HG03066 (cell line): ENCODE data around the gene ZNF624.
"Not testable (repeated sequence)": the region's sequence is repeated elsewhere in the genome, so short reads cannot be mapped to it uniquely, and the experiment has no call there.

Experiments
- ATAC-seq: cut with Tn5 transposase; IDR thresholded peaks from one replicate; pipeline ENCODE4 v1.9.1; 2021; ENCODE audit warnings: low read depth; ENCODE audit not compliant: unreplicated experiment

Gene ZNF624

DNA sequence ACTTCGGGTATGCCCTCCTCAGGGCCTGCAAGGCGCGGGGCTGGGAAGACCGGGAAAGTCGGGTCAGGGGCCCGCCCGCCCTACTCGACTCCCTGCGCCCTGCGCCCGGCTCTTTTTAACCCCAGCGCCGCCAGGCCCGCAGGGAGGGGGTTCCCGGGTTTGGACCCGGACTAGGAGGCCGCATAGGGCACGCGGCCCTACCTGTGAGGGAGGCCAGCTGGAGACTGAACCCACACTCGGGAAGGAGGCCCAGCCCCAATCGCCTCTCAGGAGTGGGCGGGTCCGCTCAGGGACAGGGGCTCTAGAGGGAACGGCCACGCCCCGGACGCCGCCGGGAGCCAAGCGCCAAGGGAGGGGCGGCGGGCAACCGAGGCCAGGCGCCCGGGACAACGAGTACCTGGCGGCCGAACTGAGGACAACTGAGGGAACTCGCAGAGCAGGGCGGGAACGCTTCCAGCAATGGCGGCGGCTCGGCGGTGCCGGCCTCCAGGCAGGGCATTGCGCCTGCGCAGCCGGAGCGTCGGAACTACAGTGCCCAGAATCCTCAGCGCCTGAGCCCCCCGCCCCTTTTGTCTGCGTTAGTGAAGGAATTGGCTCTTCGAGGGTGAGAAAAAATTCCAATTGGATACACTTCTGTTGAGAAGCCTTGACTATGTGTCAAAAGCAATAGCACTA lies at the start of gene ZNF624:
TSS of gene ZNF624 (minus strand) at position 484 of the 675 bp plus-strand sequence.
- ATAC-seq, result peak; percentile 84

DNA sequence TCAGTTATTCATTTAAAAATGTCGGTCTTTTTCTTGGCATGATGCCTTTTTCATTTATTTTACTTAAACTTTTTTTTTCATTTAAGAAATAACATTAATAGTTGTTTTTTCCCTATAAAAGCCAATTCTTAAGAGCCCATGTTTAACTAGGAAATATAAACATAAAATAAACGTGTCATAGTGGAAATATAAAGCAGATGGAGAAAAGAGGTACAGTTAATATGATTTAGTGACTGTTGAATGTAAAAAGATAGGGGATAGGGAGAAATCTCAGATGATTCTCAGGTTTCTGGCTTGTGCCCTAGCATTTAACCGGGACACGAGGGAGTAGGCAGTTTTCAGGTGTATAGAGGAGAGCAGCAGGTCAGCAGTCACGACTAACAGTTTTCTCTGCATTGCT lies 44.0 kb upstream of the ZNF624 start:
- not testable (repeated sequence) for ATAC-seq

DNA sequence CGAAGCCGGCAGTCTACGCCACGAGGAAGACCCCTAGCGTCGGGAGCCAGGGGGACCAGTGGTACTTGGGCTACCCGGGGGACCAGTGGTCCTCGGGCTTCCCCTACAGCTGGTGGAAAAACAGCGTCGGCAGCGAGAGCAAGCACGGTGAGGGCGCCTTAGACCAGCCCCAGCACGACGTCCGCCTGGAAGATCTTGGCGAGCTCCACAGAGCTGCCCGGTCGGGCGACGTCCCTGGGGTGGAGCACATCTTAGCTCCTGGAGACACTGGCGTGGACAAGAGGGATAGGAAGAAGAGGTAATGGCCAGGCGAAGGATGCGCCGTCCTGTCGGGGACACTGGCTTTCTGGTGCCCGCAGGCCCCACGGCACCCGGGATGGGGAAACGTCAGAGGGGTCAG lies 36.8 kb upstream of the ZNF624 start:
- ATAC-seq, result not testable (repeated sequence)

DNA sequence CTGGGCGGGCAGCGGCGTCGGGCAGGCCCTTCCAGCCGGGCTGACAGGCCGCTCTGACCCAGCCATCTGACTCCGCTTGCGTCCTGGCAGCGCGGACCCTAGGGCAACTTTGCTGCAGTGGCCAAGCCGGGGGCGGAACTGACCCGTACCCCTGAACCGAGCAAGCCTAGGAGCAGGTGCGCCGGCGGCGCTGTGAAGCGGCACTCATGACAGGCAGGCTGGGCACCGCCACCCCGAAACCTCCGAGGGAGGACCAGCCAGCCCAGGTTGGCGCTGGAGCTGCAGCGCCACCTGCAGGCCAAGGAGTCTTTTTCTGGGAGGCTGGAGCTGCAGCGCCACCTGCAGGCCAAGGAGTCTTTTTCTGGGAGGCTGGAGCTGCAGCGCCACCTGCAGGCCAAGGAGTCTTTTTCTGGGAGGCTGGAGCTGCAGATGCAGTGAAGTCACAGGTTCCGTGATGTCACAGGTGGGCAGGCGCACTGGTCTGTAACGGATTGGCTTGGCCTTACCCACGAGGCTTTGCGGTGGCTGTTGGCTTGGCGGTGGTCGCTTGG lies 36.2 kb upstream of the ZNF624 start, which contains the start of gene CCDC144A:
TSS of gene CCDC144A (plus strand) at position 511 of the 551 bp plus-strand sequence. CDS start 160 bp downstream, outside the sequence.
- not testable (repeated sequence) for ATAC-seq

DNA sequence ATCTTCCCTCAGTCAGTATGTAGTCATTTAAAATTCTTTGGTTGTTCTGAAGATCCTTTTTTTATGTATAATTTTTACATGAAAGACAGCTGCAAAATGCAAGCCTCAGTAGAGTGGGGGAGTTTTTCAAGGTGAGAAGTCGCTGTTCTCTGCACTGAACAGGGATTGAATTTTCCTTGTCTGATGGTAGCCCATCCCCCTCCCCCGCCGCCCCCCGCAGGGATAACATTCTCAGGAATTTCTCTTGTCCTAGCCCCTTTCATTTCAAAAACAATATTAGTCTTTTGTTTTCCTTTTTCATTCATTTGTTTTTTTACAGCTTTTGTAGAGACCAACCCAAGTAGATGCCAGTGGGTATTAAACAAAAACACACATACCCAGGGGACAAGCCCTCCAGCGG lies 33.5 kb upstream of the ZNF624 start:
- not testable (repeated sequence) for ATAC-seq

DNA sequence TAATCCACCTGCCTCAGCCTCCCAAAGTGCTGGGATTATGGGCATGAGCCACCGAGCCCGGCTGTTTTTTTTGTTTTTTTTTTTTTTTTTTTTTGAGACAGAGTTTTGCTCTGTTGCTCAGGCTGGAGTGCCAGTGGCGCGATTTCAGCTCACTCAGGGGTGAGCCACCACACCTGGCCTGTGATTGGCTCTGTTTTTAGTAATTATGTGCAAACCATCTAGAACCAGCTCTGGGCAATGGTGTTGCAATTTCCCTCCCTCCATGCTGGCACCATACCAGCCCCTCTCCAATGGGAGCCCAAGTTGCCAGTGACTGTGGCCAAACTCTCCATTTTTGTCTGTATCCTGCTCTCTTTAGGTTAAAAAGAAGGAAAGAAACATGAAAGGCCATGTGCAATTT lies 32.4 kb upstream of the ZNF624 start:
- ATAC-seq, result not testable (repeated sequence)

DNA sequence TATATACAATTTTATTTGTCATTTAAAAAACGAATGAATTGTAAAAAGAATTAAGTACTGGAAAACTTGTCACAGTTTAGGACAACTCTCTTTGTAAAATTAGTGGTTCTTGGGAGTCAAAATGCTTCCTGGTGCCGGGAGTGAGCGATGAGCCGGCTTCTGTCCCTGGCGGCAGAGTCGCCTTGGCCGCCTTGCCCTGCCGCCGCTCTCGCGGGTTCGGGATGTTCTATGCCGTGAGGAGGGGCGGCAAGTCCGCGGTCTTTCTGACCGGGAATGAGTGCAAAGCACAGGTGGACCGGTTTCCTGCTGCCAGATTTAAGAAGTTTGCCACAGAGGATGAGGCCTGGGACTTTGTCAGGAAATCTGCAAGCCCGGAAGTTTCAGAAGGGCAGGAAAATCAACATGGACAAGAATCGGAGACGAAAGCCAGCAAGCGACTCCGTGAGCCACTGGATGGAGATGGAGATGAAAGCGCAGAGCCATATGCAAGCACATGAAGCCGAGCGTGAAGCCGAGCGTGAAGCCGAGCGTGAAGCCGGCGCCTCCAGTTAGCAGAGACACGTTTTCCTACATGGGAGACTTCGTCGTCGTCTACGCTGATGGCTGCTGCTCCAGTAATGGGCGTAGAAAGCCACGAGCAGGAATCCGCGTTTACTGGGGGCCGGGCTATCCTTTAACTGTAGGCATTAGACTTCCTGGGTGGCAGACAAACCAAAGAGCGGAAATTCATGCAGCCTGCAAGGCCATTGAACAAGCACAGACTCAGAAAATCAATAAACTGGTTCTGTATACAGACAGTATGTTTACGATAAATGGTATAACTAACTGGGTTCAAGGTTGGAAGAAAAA lies 29.9 kb upstream of the ZNF624 start:
- ATAC-seq, result not testable (repeated sequence)

DNA sequence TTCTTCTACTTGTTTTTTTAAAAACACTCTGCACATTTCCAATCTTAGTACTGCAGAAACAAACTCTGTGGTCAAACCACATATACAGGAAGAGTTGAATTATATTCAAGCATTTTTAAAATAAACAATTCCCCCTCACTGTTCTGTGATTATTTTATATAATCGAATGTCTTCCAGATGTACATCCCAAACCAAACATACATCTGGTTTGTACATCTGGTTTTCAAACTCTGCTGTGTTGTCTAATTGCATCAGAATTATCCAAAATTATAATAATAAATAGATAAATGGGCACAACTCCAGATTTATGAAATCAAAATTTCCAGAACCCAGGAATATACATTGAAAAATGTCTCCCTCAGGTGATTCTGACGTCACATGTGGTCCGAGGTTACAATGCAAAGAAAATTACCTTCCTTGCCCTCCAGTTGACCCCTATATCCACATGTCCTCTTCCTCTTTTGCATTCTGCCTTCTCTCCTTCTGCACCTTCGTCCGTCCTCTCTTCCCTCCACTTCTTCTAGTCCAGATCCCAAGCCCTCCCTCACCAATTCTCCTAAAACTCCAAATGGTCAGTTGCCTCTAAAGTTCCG lies 23.1 kb upstream of the ZNF624 start:
- ATAC-seq, result no peak

DNA sequence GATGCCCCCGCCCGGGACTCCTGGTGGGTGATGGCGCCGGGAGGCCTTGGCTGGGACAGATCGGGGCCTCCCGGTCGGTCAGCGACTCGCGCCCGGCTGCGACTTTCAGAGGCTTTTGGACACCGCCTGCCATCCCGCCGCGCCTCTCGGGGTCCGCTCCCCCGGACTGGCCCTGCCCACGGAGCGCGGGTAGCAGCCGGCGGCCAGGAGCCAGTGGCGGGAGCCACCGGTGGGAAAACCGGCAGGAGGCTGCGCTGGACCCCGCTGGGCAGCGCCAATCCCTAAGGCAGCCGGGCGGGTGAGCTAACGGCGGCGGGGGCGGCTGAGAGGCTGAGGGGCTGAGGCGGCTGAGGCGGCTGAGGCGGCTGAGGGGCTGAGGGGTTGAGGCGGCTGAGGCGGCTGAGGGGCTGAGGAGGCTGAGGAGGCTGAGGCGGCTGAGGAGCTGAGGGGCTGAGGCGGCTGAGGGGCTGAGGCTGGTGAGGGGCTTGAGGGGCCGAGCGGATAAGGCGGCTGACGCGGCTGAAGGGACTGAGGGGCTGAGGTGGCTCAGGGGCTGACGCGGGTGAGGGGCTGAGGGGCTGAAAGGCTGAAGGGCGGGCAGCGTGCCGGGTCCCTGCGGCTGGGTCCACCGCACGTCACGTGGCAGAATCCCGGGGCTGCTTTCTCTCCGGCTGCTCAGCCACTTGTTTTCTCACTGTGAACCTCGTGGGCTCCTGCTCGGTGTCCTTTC lies 13.4 kb upstream of the ZNF624 start:
- not testable (repeated sequence) for ATAC-seq

DNA sequence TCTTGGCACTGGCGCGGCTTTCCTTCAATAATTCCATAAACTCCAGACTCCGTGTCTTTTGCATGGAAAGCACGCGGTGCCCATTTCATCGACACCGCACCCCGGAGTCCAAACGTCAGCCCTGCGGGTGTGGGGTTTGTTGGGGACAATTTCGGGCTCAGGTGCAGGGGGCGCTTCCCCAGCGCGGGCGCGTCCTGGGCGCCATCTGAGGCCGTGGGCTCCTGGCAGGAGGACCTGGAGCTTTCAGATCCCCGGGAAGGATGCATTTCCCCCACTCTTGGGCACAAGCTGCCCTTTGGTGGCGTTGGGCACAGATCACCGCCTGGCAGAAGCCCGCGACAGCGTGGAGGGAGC lies 12.9 kb upstream of the ZNF624 start:
- ATAC-seq, result not testable (repeated sequence)

DNA sequence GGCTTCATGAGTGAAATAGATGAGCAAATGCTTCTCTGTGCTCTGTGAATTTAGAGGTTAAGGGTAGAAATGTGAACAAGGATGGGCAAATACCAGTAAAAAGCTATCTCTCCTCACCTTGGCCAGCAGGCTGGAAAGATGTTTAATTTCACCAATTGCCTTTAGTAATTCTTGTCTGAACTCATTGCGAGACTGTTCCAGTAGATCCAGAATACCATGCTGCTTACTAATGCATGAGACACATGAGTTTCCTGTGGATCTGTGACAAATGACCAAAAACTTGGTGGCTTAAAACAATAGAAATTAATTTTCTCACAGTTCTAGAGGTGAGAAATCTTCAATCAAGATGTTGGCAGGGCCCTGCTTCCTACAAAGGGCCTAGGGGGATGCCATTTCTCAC lies 9.3 kb upstream of the ZNF624 start:
- no peak for ATAC-seq

DNA sequence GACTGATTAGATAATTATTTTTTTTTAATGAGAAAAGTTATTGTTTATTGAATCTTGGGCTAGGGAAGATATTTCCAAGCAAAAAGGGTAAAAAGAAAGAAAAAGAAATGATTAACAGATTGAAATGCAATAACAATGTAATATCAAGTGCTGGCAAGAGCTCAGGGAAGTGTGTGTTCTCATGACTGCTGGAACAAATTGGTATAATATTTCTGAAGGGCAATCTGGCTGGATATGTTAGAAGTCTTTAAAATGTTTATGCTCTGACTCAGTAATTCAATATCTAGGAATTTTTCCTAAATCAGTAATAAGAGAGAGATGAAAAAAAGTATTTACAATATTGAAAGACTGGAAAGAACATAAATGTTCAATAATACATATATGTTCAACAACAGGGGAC lies 7.6 kb upstream of the ZNF624 start:
- ATAC-seq, result no peak

DNA sequence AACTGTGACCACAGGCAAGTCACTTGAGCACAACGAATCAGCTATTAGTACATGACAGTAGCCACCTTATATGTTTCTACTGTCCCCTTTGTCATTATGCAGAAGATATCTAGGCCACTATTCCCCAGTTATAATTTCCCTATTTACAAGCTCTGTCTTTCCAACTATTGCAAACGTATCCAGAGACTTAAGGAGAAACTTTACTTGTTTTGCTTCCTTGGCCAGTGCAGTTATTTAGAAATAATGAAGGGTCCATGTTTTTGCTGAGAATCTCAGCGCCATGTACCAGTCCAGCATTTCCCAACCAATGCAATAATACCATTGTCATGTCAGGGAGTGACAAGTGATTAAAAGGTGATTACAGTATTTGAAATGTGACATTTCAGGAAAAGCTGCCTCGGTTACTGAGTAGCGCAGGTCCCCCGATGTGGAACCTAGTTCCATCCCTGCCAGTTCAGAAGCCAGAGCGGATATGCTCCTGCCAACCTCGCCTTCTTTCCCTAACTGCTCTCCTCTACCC lies 743 bp downstream of the ZNF624 start:
- no peak for ATAC-seq

DNA sequence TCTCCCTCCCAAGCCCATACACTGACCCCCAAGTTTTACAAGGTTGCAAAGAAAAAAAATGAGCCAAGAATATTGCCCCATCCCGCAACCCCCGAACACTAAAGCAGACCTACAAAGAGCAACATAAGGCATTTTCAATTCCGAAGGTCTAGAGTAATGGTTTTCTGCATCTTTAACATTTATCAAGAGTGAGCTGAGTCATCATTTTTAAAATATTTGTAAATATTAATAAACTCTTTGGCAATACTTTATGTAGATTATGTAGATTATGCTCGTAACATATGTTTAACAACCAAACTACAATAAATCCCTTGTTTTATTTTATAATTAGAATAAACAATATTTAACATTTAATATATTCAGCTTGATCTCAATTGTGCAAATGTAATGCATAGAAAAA lies 1.4 kb downstream of the ZNF624 start:
- no peak for ATAC-seq

DNA sequence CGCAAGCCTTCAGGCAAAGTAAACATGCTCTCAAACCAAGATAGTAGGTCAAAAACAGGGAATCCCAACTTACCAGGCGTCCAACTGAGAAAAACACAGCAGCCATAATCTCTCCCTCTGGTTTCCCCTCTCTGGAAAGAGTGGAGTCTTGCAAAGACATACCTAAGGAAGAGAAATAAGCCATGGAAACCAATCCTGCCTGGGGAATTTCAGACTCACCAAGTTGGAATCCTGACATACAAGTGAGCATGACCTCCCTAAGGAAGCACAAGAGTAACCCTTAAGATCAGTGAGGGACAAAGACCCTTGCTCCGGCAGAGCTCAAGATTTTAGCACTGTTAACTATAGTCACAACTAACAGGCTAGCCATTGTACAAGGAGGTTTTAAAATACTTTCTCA lies 4.1 kb downstream of the ZNF624 start:
- no peak for ATAC-seq

DNA sequence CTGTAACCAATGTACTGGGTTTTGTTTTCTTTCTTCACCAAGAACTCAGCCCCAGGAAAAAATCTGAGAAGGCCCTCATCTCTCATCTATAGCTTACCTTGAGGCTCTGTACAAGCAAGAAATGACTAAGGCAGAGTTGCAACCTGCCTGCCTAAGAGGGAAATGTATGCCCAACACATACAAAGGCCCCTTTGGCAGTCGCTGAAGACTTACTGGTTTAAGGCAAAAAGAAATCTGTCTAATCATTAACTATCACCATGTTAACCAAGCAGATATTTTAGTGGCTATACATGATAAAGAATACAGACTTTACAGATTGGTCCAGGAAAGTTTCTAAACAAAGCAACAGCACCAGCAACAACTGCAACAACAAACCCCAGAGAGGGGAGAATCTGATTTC lies 14.2 kb downstream of the ZNF624 start:
- ATAC-seq, result no peak

DNA sequence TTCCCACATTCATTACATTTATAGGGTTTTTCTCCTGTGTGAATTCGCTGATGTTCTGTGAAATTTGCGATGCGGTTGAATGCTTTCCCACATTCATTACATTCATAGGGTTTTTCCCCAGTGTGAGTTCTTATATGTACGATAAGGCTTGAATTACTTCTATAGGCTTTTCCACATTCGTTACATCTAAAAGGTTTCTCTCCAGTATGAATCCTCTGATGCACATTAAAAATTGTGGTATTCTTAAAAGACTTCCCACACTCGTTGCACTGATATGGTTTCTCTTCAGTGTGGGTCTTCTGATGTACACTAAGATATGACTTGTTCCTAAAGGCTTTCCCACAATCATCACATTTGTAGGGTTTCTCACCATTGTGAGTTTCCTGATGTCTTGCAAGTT lies 30.4 kb downstream of the ZNF624 start:
- ATAC-seq, result no peak

DNA sequence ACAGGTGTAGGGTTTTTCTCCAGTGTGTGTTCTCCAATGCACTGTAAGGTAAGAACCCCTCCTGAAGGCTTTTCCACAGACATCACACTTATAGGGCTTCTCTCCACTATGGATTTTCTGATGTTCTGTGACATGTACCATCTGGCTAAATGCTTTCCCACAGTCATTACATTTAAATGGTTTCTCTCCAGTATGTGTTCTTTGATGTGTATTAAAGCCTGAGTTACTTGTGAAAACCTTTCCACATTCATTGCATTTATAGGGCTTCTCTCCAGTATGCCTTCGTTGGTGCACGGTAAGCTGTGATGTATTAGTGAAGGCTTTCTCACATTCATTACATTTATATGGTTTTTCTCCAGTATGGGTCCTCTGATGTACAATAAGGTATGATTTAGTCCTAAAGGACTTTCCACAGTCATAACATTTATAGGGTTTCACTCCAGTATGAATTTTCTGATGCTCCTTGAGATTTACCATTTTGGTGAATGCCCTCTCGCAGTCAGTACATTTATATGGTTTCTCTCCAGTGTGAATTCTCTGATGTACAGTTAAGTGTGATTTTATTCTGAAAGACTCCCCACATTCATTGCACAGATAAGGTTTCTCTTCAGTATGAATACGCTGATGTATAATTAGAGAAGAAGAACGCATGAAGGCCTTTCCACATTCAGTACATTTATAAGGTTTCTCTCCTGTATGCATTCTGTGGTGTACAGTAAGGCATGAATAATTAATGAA lies 30.9 kb downstream of the ZNF624 start:
- no peak for ATAC-seq

DNA sequence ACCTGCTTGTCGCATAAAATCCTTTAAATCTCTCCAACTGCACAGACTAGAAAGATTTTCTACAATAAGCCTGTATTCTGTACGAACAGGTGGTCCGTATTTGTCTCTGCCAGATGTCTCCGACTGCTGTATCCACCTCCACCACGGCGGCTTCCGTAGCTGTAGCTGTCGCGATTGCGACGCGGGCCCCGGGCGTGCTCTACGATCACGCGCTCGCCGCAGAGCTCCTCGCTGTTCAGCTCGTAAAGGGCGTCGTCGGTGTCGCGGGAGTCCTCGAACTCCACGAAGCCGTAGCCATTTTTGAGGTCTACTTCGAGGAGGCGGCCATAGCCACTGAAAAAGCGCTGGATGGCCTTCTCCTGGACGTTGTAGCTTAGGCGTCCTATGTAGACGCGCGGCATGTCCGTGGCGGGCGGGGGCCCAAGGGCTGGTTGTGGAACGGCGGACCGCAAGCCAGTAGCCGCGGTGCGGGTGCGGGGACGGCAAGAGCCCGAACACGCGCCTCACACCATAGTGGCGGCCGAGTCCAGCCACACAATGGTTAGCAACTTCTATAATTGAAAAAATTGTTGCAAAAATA lies 36.1 kb downstream of the ZNF624 start:
- ATAC-seq, result no peak
